Ovary (tissue), 3 donors: ENCODE measurements around the gene MARCHF3.

Source experiments
- POLR2A ChIP-seq: fragments of 450-650 bp; IDR thresholded peaks from one replicate; pipeline ENCODE4 v1.6.1; 2017; ENCODE audit warnings: antibody characterized with exemption, mild to moderate bottlenecking, moderate library complexity
- TF ChIP-seq, protein P1 (sequence below), 3 donors: fragments of 450-650 bp in 2 of 3; fragments of 200-600 bp in 1 of 3; IDR thresholded peaks; one replicate each; pipeline versions ENCODE4 v1.5.1 to v1.8.0; 2016 to 2022; ENCODE audit warnings: antibody characterized with exemption in 3 of 3, mild to moderate bottlenecking in 1 of 3
- donor health status: DM: no; HTN: no; CAD: no.

DNA sequence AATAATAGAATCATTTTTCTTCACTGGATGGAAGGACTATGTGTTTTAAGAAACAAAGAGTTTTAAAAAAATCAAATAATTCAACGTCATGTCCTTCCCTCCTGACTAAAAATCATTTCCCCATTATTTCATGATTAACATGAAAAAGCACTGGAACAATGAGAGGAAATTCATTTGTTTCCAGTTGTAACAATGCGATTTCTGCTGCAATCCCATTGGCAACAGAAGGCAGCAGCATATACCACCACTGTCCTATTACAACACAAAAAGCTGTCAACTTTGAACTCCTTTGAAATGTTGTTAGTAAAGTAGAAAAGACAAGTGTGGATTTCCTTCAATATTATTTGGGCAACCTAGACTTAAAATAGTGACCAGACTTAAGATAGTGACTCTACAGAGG lies 39.9 kb upstream of the MARCHF3 start:
- TF ChIP-seq POLR2A = no peak
- TF ChIP-seq, protein P1, sequence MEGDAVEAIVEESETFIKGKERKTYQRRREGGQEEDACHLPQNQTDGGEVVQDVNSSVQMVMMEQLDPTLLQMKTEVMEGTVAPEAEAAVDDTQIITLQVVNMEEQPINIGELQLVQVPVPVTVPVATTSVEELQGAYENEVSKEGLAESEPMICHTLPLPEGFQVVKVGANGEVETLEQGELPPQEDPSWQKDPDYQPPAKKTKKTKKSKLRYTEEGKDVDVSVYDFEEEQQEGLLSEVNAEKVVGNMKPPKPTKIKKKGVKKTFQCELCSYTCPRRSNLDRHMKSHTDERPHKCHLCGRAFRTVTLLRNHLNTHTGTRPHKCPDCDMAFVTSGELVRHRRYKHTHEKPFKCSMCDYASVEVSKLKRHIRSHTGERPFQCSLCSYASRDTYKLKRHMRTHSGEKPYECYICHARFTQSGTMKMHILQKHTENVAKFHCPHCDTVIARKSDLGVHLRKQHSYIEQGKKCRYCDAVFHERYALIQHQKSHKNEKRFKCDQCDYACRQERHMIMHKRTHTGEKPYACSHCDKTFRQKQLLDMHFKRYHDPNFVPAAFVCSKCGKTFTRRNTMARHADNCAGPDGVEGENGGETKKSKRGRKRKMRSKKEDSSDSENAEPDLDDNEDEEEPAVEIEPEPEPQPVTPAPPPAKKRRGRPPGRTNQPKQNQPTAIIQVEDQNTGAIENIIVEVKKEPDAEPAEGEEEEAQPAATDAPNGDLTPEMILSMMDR (IDR thresholded peaks at IDR 0.05) = no peak
